Fibroblast of pulmonary artery (primary cell): ENCODE results near the gene TMEM263.
"Not testable (repeated sequence)": the region's sequence is repeated elsewhere in the genome, so short reads cannot be mapped to it uniquely, and the experiment has no call there.

Source experiments
- DNase-seq: peaks from one replicate; pipeline ENCODE4 v3.0.0-alpha.2; 2010; ENCODE audit warnings: low read depth
- H3K4me3 ChIP-seq: replicated peaks from 2 replicates; pipeline ENCODE4 v1.5.1; 2011; ENCODE audit warnings: low read depth, mild to moderate bottlenecking, control low read depth, low read length, moderate library complexity
- TF ChIP-seq, protein P1 (sequence below): IDR thresholded peaks from 2 replicates; pipeline ENCODE4 v1.5.1; 2011; ENCODE audit warnings: mild to moderate bottlenecking, control low read depth, low read length, inconsistent platforms; ENCODE audit errors: missing control alignments

TMEM263 gene

GRCh38 chr12:106913456-106913855, 42.3 kb upstream of the TMEM263 start:
- no peak overlapping the region for H3K4me3 ChIP-seq
- no peak for DNase-seq
- TF ChIP-seq, protein P1, sequence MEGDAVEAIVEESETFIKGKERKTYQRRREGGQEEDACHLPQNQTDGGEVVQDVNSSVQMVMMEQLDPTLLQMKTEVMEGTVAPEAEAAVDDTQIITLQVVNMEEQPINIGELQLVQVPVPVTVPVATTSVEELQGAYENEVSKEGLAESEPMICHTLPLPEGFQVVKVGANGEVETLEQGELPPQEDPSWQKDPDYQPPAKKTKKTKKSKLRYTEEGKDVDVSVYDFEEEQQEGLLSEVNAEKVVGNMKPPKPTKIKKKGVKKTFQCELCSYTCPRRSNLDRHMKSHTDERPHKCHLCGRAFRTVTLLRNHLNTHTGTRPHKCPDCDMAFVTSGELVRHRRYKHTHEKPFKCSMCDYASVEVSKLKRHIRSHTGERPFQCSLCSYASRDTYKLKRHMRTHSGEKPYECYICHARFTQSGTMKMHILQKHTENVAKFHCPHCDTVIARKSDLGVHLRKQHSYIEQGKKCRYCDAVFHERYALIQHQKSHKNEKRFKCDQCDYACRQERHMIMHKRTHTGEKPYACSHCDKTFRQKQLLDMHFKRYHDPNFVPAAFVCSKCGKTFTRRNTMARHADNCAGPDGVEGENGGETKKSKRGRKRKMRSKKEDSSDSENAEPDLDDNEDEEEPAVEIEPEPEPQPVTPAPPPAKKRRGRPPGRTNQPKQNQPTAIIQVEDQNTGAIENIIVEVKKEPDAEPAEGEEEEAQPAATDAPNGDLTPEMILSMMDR: no peak

DNA sequence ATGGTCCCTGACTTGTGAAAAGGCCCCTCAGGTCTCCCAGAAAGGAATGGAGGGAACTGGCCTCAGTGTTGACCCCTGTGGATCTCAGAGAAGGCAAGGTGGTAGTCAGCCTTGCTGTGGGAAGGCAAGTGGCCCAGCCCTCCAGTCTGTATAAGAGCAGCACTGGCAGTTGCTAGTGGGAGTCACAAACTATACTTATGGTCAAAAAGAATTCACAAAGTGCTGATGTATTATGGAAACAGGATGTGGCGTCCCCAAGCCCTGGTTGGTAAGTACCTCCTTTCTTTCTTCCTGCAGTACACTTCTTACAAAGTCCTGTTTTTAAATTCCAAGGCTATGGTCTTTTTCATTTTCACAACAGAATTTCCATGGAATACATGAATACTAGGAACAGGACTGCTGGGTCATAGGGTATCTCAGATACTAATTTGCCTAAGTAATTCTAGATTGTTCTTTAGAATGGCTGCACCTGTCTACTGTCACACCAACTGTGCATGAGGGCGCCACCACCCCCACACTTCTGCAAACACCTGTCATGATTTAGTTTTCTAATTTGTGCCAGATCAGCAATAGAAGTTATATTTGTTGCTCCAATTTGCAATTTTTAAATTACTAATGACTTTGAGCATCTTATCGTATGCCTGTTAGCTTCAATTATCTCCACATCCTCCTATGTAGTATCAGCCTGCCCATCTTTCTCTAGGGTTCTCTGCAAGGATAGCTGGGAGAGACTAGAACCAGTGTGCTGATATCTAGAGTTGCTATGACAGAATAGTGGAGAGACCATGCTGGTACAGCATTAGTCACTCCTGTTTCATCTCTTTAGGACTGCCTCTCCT, 40.7 kb upstream of the TMEM263 start:
- no peak for DNase-seq
- TF ChIP-seq, protein P1: no peak
- no peak overlapping the region for H3K4me3 ChIP-seq

GRCh38 chr12:106915635-106916026, 40.1 kb upstream of the TMEM263 start:
- TF ChIP-seq, protein P1: no peak
- no peak for DNase-seq
- no peak overlapping the region for H3K4me3 ChIP-seq

DNA sequence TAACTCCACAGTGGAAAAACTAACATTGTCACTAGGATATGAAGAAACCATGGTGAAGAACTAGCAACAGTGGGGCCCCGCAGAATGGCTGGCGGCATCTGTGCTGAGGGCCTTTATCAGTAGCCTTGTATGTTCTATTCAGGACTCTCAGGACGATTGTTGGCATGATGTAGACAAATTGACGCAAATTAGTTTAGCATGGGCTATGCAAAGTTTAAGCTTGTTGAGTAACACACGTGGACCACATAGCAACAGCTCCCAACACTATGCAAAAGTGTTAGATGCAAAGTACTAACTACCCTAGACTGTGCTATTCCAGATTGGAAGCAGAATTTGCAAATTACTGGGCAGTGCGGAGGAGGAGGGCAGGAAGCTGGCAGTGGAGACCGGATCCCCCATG, 38.2 kb upstream of the TMEM263 start:
- no peak overlapping the region for H3K4me3 ChIP-seq
- TF ChIP-seq, protein P1: no peak
- DNase-seq: peak; percentile 31

GRCh38 chr12:106918746-106919145, 37.0 kb upstream of the TMEM263 start:
- H3K4me3 ChIP-seq: no peak overlapping the region
- TF ChIP-seq, protein P1: peak; percentile 66
- DNase-seq: peak; percentile 45

DNA sequence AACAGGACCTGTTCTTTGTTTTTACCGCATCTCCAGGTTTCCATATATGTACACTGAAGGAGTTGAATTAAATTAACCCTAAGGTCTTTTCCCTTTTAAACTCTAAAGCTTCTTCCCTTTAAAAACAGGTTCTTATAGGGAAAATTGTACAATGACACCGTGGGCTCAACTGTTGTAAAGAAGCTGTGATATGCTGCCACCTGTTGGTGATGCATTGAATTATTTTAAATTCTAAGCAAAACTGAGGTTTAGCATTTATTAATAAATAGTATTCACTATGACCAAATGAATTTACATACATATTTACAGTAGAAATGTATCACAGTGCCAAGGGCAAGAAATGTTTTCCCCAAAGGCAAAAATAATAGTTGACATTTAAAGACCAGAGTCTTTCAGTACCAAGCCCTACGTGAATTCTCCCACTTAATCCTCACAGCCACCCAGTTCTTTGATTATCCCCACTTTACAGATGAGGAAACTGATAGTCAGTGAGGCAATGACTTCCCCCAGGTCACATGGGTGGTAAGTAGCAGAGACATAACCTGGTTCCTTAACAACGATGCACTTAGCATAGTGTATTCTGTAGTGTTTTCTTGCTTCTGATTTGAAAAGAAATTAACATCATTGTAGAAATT, 35.7 kb upstream of the TMEM263 start:
- TF ChIP-seq, protein P1: peak; percentile 67
- peak; percentile 76 for DNase-seq
- H3K4me3 ChIP-seq: no peak overlapping the region

- not testable (repeated sequence) for DNase-seq, H3K4me3 ChIP-seq
These were observed 33.7 kb upstream of the TMEM263 start for GRCh38 chr12:106921976-106922375.

DNA sequence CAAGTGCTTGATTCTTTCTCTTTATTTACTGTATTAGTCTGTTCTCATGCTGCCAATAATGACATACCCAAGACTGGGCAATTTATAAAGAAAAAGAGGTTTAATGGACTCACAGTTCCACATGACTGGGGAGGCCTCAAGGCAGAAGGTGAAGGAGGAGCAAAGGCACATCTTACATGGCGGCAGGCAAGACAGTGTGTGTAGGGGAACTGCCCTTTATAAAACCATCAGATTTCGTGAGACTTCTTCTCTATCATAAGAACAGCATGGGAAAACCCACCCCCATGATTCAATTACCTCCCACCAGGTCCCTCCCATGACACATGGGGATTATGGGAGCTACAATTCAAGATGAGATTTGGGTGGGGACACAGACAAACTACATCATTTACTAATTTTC, 32.1 kb upstream of the TMEM263 start:
- not testable (repeated sequence) for H3K4me3 ChIP-seq, DNase-seq
